NCI-H524 treated with DMSO at 0.1 percent for 48 hours (cell line): ENCODE results near the gene RYR2.
"Not testable (repeated sequence)": the region's sequence is repeated elsewhere in the genome, so short reads cannot be mapped to it uniquely, and the experiment has no call there.

Experiments used
- DNase-seq: peaks from one replicate; lab custom pipeline; 2025; lab: John Stamatoyannopoulos, UW

The RYR2 gene

GRCh38 chr1:237145379-237146135 is 103.6 kb downstream of the RYR2 start:
- no peak for DNase-seq

- DNase-seq: no peak
These were observed 104.3 kb downstream of the RYR2 start for GRCh38 chr1:237146241-237146640.

GRCh38 chr1:237149857-237150256 is 107.9 kb downstream of the RYR2 start:
- no peak for DNase-seq

- DNase-seq: not testable (repeated sequence)
These were observed 110.0 kb downstream of the RYR2 start for GRCh38 chr1:237151979-237152378.

- DNase-seq: no peak
These were observed 110.7 kb downstream of the RYR2 start for GRCh38 chr1:237152506-237153335.

GRCh38 chr1:237154157-237154556 is 112.2 kb downstream of the RYR2 start:
- DNase-seq: no peak

- no peak for DNase-seq
These were observed 122.7 kb downstream of the RYR2 start for GRCh38 chr1:237164406-237165352.

GRCh38 chr1:237166086-237166485 is 124.1 kb downstream of the RYR2 start:
- DNase-seq: no peak

GRCh38 chr1:237166593-237167101 is 124.7 kb downstream of the RYR2 start:
- DNase-seq: no peak

- no peak for DNase-seq
These were observed 128.2 kb downstream of the RYR2 start for GRCh38 chr1:237170149-237170548.

GRCh38 chr1:237171454-237172117 is 129.6 kb downstream of the RYR2 start:
- DNase-seq: no peak

GRCh38 chr1:237172118-237172485 is 130.1 kb downstream of the RYR2 start:
- no peak for DNase-seq

- DNase-seq: no peak
These were observed 137.5 kb downstream of the RYR2 start for GRCh38 chr1:237179503-237179902.

GRCh38 chr1:237180256-237180655 is 138.3 kb downstream of the RYR2 start:
- no peak for DNase-seq

GRCh38 chr1:237181743-237182317 is 139.8 kb downstream of the RYR2 start:
- peak; percentile 58 for DNase-seq

GRCh38 chr1:237183963-237184540 is 142.1 kb downstream of the RYR2 start:
- DNase-seq: peak; percentile 39

- no peak for DNase-seq
These were observed 144.7 kb downstream of the RYR2 start for GRCh38 chr1:237186675-237187074.

GRCh38 chr1:237187842-237188241 is 145.9 kb downstream of the RYR2 start:
- DNase-seq: no peak

GRCh38 chr1:237191403-237191802 is 149.4 kb downstream of the RYR2 start:
- DNase-seq: no peak
